Measurements from ENCODE around the gene MYCL. TPM values are rescaled to one million over a fixed set of nuclear protein-coding genes. Genes with fewer than 3 reads are reported as not detected.

MYCL gene
- total RNA-seq, 1 experiment from 2014 or later, result 18.4 TPM

GRCh38 chr1:39927538-39927937, 25.8 kb upstream of the MYCL start:
- Histone ChIP-seq H3K9me3 (ENCODE audit: control insufficient read depth, low read depth, low read length) (no peaks in the 10 kb centered on the region), H3K9ac (ENCODE audit: extremely low read depth, insufficient read length, low read length) (no peak overlapping the region), H3K79me1 (ENCODE audit: insufficient read depth, low read depth, low read length, poor library complexity, severe bottlenecking) (no peaks in the 10 kb centered on the region), H2BK120ac (ENCODE audit: low read depth, low read length, poor library complexity, severe bottlenecking) (no peak overlapping the region), H4K91ac (ENCODE audit: insufficient read length, low read depth, low read length) (no peak overlapping the region), H3K18ac (ENCODE audit: insufficient read length, low read depth, low read length) (no peak overlapping the region), H2BK20ac (ENCODE audit: low read depth, low read length, poor library complexity, severe bottlenecking) (no peak overlapping the region), H2BK5ac (ENCODE audit: insufficient read length, low read length) (no peak overlapping the region), H3K56ac (ENCODE audit: insufficient read length, low read depth, low read length) (no peak overlapping the region), H2AK5ac (ENCODE audit: insufficient read length, low read length) (no peak overlapping the region), H3K27me3 (ENCODE audit: insufficient read depth, low read length) (no peaks in the 10 kb centered on the region), H2BK12ac (ENCODE audit: insufficient read length, low read depth, low read length) (no peak overlapping the region), H3K4me2 (ENCODE audit: insufficient read depth, insufficient read length, low read length) (no peak overlapping the region), H3K23ac (ENCODE audit: insufficient read length, low read depth, low read length) (no peak overlapping the region), H3K27ac (ENCODE audit: insufficient read length, low read depth, low read length) (no peak overlapping the region), H4K20me1 (ENCODE audit: control insufficient read depth, insufficient read depth, insufficient read length) (no peaks in the 10 kb centered on the region), H3K14ac (ENCODE audit: insufficient read depth, low read length) (no peak overlapping the region), H3K79me2 (ENCODE audit: insufficient read depth, low read length) (no peaks in the 10 kb centered on the region), H2AFZ (ENCODE audit: low read length) (no peak overlapping the region), H3K4ac (ENCODE audit: low read depth, low read length) (no peak overlapping the region), H4K8ac (replicated peaks; ENCODE audit: insufficient read length, low read depth, low read length) (no peak overlapping the region), H2BK15ac (ENCODE audit: low read depth, low read length) (no peak overlapping the region), H3T11ph (ENCODE audit: low read length) (no peak overlapping the region), H3K23me2 (ENCODE audit: insufficient read length, low read depth, low read length, poor library complexity, severe bottlenecking) (peaks cover 2% of the 10 kb centered on the region), H3K4me1 (ENCODE audit: insufficient read depth, low read length) (no peaks in the 10 kb centered on the region; the same call in 1 of the 2 replicates), H4K5ac (ENCODE audit: insufficient read length, low read depth, low read length) (no peak overlapping the region)
- peak overlapping the region in 1 of 3 experiments; percentile 38; a peak in 1 of 7 replicates for H3K27ac Mint-ChIP-seq
- WGBS (ENCODE audit: extremely low coverage, insufficient read length, low lambda C conversion rate), result no CpG with 5 or more reads among the region's 3 CpGs
- H3K9me3 Mint-ChIP-seq, result peaks cover 0 to 3% of the 10 kb centered on the region in 2 experiments; a peak in 1 of 5 replicates
- 0 out of 7 replicates have a peak, but pooled peaks cover 0 to 1% (median 0%) of the 10 kb centered on the region in 3 experiments for H3K36me3 Mint-ChIP-seq (ENCODE audit: insufficient read depth in 1 of 3, low read depth in 3 of 3)
- no peak for TF ChIP-seq CTCF (conservative IDR thresholded peaks at IDR 0.05)
- DNase-seq, result no peak
- H3K4me3 Mint-ChIP-seq, result no peak overlapping the region
- H3K27me3 Mint-ChIP-seq (ENCODE audit: low read depth), result peaks cover 36% of the 10 kb centered on the region
- peaks cover 15 to 17% of the 10 kb centered on the region in 2 experiments for H3K4me1 Mint-ChIP-seq
